CD4-positive, alpha-beta T cell treated with Interleukin-12 subunit alpha and Interleukin-12 subunit beta, for 1 hour (primary cell): ENCODE results near the gene SND1.

Experiments
- DNase-seq: peaks from one replicate; pipeline ENCODE4 v3.0.0-alpha.2; 2020

The SND1 gene

GRCh38 chr7:127776776-127777386, 124.9 kb downstream of the SND1 start:
- no peak for DNase-seq

GRCh38 chr7:127780489-127780888, 128.5 kb downstream of the SND1 start:
- no peak for DNase-seq

- DNase-seq, result no peak
These were observed 129.1 kb downstream of the SND1 start for GRCh38 chr7:127781081-127781480.

GRCh38 chr7:127782075-127782474, 130.1 kb downstream of the SND1 start:
- DNase-seq, result no peak

DNA sequence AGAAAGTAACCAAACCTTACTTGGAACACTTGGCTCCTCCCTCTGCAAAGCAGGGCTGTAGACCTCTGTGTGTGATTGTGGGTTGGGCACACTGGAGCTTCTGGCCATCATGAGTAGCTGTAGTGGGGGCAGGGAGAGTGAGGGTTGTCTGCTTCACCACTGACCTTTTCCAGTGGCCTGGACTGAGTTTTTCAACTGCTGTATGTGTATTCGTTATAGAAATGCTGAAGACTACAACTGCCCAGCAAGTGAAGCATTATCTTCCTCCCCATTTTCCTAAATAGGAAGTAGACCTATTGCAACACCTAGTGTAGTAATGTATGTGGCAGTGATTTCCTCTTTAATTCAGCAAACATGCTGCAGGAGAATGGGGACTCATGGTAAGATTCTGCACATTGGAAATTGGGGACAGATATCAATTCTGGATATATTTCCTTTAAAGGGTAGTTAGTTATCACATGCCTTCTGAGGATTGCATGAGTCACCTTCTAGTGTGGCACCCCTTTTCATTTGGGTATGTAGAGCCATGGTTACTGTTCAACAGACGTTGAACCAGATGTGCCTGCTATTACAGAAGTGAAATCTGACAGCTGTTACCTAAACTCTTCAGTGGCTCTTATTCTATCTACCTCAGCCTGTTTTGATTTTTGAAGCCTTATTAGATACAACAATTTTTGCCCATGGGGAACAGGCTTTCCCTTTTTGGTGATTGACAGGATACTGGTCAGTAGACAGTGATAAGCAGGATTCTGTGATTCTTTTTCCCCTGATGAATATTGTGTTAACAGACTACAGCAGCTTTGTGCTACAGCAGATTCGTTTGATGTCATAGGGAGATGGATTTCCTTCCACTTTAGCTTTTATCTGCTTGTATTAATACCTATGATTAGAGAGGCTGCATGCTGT, 130.9 kb downstream of the SND1 start:
- DNase-seq, result no peak

GRCh38 chr7:127786184-127786583, 134.2 kb downstream of the SND1 start:
- no peak for DNase-seq

DNA sequence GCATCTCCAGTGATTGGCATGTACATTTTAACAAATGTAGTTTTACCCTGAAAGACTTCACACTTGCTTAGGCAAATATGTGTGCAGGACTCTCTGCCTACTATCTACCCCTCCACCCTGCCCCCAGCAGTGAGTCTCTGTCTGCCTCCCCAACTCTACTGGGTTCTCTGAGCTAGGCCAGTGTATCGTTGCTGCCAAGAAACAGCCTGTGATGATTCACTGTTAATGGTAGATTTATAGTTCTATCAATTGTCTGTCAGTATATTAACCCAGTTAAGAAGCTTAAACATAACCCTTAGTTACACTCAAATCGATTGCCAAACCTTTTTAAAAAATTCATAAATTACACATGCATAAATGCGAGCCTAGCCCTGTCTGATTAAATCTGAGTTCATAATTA, 137.0 kb downstream of the SND1 start:
- no peak for DNase-seq

DNA sequence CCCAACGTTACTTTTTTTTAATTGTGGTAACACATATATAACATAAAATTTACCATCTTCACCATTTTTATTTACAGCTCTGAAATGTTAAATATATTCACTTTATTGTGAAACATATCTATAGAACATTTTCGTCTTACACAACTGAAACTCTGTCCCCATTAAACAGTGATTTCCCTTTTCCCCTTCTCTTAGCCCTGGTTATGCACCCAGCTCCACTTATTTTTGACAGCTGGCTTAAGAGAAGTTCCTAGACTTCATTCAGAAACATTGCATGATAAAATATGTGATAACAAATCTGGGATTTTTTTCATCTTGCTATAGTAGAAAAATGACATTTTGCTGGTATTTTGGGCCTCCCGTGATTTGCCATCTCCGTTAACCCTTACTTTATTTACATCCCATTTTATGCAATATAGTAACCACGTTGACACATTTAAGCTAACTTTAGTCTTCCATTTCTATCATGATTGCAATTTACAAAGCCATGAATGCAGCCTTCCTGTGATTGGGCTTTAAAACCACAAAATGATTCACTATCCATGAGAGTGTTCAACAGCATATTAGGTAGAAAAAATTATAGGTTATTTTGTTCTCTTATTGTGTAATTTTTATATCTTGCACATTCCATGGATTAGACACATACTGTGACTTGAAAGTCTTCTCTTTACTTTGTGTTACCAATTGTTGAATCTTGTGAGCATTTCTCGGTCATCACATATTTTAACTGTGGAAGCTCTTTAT, 139.6 kb downstream of the SND1 start:
- no peak for DNase-seq

DNA sequence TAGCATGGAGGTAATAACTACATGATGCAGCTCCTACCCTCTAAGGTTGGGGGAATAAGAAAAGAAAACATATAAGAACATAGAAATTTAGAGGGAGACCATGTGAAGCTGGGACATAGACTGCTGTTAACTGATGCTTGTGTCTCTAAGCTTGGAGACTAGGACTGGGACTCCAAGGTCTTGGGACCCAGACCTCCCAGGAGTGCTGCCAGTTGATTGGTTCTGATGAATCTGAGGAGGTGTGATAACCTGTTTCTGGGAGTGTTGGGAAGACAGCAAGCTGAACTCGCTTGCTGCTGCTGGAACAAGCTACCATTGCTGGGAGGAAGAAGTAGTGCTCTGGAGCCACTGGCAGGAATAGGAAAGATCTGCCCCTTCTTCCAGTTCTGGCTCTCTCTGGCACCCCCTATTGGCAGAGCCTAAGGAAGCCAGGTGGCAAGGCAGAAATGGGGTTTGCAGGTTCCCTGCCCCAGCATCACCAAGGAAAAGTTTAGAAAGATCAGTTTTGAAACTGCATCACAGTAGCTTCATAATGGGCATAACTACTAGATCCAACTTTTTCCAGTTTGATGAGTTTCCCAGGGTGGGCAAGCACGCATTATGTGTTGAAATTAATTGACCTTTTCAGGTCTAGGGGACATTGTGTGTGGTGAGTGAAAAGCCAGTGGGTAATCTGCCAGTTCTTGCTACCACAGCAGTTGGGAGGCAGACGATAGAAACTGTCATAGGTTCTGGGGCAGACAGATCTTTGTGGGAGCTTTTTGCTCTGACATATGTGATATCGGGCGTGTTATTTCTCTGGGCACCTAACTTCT, 140.7 kb downstream of the SND1 start:
- DNase-seq, result peak; percentile 30

DNA sequence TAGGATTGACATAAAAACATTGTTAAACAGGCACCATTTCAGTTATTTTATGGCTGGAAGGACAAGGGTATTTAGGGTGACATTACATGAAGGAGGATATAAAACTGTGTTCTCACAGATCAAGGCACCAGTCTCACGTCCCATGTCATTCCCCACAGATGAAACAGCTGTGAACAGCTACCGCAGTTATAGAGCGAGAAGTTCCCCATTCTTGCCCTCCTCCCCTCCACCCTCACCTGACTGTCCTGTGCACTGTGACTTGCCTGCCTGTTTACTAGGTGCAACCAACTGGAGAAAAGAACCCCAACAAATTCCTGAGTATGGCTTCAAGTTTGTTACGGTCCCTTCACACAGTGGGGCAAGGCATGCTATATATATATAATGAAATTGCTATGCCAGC, 141.6 kb downstream of the SND1 start:
- DNase-seq, result no peak

DNA sequence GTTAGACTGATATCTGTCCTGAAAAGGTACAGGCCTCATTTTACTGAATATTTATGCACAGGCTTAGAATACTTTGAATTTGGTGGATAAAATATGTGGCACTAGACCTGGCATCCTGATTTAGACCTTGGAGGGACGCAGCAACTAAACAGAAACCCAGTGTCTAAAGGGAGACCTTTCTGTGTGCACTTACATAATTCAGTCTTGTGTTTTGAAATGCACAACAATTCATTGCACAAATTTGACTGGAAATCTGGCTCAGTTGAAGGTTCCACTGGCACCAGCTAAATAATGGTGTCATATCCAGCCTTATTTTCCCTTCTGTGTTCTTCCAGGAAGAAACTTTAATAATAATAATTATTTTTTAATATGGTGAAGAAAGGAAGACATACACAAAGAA, 142.1 kb downstream of the SND1 start:
- no peak for DNase-seq

DNA sequence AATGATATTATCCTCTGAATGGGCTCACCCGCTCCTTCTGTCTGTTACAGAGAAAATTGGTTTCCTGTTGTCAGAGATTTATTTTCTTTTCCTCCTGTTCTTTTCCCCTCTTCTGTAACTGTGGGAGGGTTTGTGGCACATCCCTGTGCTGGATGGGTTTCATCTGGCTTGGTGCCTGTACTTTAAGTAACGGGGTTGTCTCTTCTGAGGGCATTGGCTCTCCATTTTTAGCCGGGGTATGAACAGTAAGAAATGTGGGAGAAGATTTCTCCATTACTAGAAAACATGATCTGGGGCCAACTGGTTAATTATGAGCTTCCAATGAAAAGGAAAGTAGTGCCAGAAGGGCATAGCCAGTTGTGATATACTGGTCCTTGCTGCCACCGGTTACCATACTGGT, 142.6 kb downstream of the SND1 start:
- no peak for DNase-seq

DNA sequence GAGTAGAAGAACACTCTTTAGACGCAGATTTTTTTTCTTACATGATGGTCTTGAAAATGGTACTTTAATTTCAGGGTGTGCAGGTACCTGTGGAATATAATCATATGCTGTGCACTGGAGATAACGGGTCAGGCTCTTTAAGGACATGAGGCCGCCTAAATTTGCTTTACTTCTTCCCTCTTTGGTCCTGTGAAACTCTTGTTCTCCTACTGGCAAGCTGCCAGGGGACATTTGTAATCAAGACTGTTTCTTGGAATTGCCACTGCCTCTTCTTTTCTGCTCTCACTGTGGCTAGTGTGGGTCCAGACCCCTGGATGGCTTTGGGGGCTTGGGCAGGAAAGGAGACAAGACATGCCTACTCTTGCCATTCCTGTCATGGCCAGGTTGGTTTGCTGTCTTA, 146.0 kb downstream of the SND1 start:
- DNase-seq, result no peak

- DNase-seq, result no peak
These were observed 146.9 kb downstream of the SND1 start for GRCh38 chr7:127798769-127799372.

- no peak for DNase-seq
These were observed 147.7 kb downstream of the SND1 start for GRCh38 chr7:127799535-127800305.

DNA sequence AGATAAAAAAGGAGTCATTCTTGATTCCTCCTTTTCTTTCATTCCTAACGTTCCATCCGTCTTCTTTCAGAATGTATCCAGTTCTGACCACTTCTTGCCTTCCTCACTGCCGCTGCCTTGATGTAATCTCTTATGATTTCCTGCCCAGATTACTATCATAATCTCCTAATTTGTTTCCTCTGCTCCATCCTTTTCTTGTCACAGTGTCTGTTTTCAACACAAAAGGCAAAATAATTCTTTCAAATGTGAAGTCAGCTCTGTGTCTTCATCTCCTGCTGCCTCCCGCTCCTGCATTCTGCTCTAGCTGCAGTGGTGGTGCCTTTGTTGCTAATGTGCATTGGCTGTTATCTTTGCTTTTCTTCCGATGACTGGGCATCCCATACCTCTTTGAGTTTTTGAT, 150.9 kb downstream of the SND1 start:
- DNase-seq, result no peak

- DNase-seq, result no peak
These were observed 151.6 kb downstream of the SND1 start for GRCh38 chr7:127803626-127804025.

DNA sequence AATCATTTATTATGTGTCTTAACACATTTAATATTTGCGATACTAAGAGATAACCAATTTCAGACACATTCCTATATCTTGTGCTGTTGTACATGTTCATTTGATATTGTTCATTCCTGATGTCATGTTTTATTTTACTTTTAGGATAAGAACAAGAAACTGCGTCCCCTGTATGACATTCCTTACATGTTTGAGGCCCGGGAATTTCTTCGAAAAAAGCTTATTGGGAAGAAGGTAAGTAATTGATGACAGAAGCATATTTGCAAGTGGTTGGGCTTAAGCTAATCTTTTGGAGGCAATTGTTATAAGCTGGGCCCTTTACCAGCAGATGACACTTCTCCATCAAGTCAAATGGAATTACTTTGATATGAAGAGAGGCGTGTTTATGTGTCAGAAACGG, 155.3 kb downstream of the SND1 start:
- no peak for DNase-seq

GRCh38 chr7:127807829-127808228, 155.8 kb downstream of the SND1 start:
- no peak for DNase-seq

GRCh38 chr7:127809261-127809702, 157.3 kb downstream of the SND1 start:
- DNase-seq, result no peak

DNA sequence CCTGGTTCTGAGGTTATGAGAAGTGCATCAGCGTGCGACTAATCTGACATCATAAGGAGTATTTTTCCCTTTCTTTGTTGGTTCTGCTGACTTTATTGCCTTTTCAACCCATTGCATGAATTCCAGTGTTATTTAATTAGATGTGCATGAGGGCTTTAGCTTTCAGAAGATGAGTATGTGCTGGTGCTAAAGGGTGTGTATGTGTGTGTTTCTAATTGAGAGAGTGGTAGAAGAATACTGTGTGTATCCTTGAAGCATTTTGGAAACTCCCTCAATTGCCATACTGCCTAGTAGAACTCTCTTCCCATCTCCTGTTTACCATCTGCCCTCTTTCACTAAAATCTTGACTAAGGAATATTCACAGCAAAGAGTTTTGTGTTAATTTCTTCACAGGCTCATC, 158.1 kb downstream of the SND1 start:
- DNase-seq, result no peak
